IMR-90 (cell line): ENCODE data around the gene MRPL9. TPM values are rescaled to one million over a fixed set of nuclear protein-coding genes. Genes with fewer than 3 reads are reported as not detected.

Source experiments
- ATAC-seq: fragments of 200-7000 bp; cut with Tn5 transposase; 2 replicates; pipeline ENCODE4 v1.9.1; 2020; ENCODE audit warnings: low read depth, mild to moderate bottlenecking, moderate library complexity
- BruUV-seq: library from RNA; stranded (reverse); fragments of 400-500 nt; replicated peaks from 2 replicates; lab custom pipeline; 2021; lab: Mats Ljungman, UMichigan
- CTCF ChIA-PET: fragments of 300-600 bp; formaldehyde crosslinking; extraction: SDS; loops from one replicate; lab custom pipeline; 2021; ENCODE audit warnings: antibody characterized with exemption; lab: Yijun Ruan, JAX
- POLR2A ChIA-PET: fragments of 300-600 bp; sonication (Branson Sonifier 250); formaldehyde crosslinking; loops from one replicate; lab custom pipeline; 2022; ENCODE audit warnings: antibody characterized with exemption; ENCODE audit not compliant: unreplicated experiment; lab: Charles Lee
- DNase-seq: peaks from one replicate; pipeline ENCODE4 v3.0.0; 2013
- H2AFZ ChIP-seq: replicated peaks from 2 replicates; pipeline ENCODE3; 2013; ENCODE audit warnings: low read length, mild to moderate bottlenecking; ENCODE audit not compliant: poor library complexity
- H2AK5ac ChIP-seq: 2 replicates; pipeline ENCODE4 v1.6.1; 2013; ENCODE audit warnings: low read depth, low read length, inconsistent platforms
- H2AK9ac ChIP-seq: replicated peaks from 2 replicates; pipeline ENCODE3; 2013; ENCODE audit warnings: mild to moderate bottlenecking, low read depth, low read length, moderate library complexity; ENCODE audit not compliant: poor library complexity
- H2BK120ac ChIP-seq: 2 replicates; pipeline ENCODE4 v1.6.1; 2013; ENCODE audit warnings: low read depth, low read length, inconsistent platforms
- H2BK15ac ChIP-seq: 3 replicates; pipeline ENCODE4 v1.6.1; 2013; ENCODE audit warnings: low read depth, low read length, inconsistent platforms
- H2BK20ac ChIP-seq: 2 replicates; pipeline ENCODE4 v1.6.1; 2013; ENCODE audit warnings: low read depth, mild to moderate bottlenecking, inconsistent platforms, low read length, moderate library complexity
- H2BK5ac ChIP-seq: 2 replicates; pipeline ENCODE4 v1.6.1; 2013; ENCODE audit warnings: mild to moderate bottlenecking, low read depth, low read length, inconsistent platforms; ENCODE audit not compliant: poor library complexity, severe bottlenecking
- H3K14ac ChIP-seq: replicated peaks from 2 replicates; pipeline ENCODE4 v1.6.1; 2013; ENCODE audit warnings: low read depth, low read length, inconsistent platforms
- H3K18ac ChIP-seq: 2 replicates; pipeline ENCODE4 v1.6.1; 2013; ENCODE audit warnings: low read depth, low read length, control low read depth
- H3K23ac ChIP-seq: 2 replicates; pipeline ENCODE4 v1.6.1; 2013; ENCODE audit warnings: low read depth, low read length, inconsistent platforms
- H3K27ac ChIP-seq: 2 replicates; pipeline ENCODE4 v1.5.1; 2013; ENCODE audit warnings: mild to moderate bottlenecking, control low read depth, low read length; ENCODE audit not compliant: insufficient read depth
- H3K27me3 ChIP-seq: 2 replicates; pipeline ENCODE4 v1.6.1; 2013; ENCODE audit warnings: low read length; ENCODE audit not compliant: control insufficient read depth, insufficient read depth
- H3K36me3 ChIP-seq: 2 replicates; pipeline ENCODE4 v1.6.1; 2013; ENCODE audit warnings: low read length, mixed read lengths; ENCODE audit not compliant: control insufficient read depth, insufficient read depth
- H3K4ac ChIP-seq: 2 replicates; pipeline ENCODE4 v1.6.1; 2013; ENCODE audit warnings: low read depth, low read length, inconsistent platforms
- H3K4me1 ChIP-seq: 2 replicates; pipeline ENCODE4 v1.6.1; 2013; ENCODE audit warnings: low read length, mixed read lengths; ENCODE audit not compliant: control insufficient read depth, insufficient read depth
- H3K4me2 ChIP-seq: 2 replicates; pipeline ENCODE4 v1.6.1; 2013; ENCODE audit warnings: low read depth, mild to moderate bottlenecking, control low read depth, low read length, moderate library complexity
- H3K4me3 ChIP-seq: 2 replicates; pipeline ENCODE4 v1.5.1; 2013; ENCODE audit warnings: low read depth, mild to moderate bottlenecking, control low read depth, low read length, moderate library complexity; ENCODE audit not compliant: insufficient read depth
- H3K56ac ChIP-seq: 2 replicates; pipeline ENCODE4 v1.6.1; 2013; ENCODE audit warnings: low read length, inconsistent platforms; ENCODE audit not compliant: insufficient read depth; ENCODE audit errors: extremely low read depth
- H3K79me1 ChIP-seq, 2 experiments: 2 replicates each; pipeline ENCODE4 v1.6.1; 2013; ENCODE audit warnings: low read length in 2 of 2, inconsistent platforms in 1 of 2, low read depth in 1 of 2
- H3K9ac ChIP-seq: 2 replicates; pipeline ENCODE4 v1.6.1; 2013; ENCODE audit warnings: low read depth, low read length, control low read depth
- H3K9me1 ChIP-seq: 2 replicates; pipeline ENCODE4 v1.6.1; 2013; ENCODE audit warnings: low read length, inconsistent platforms; ENCODE audit not compliant: insufficient read depth
- H3K9me3 ChIP-seq: 2 replicates; pipeline ENCODE4 v1.6.1; 2013; ENCODE audit warnings: low read length; ENCODE audit not compliant: control insufficient read depth, insufficient read depth
- H4K20me1 ChIP-seq: 2 replicates; pipeline ENCODE4 v1.6.1; 2013; ENCODE audit warnings: low read length, inconsistent platforms; ENCODE audit not compliant: insufficient read depth
- H4K5ac ChIP-seq: 2 replicates; pipeline ENCODE4 v1.6.1; 2013; ENCODE audit warnings: mild to moderate bottlenecking, low read depth, low read length, control low read depth
- H4K8ac ChIP-seq, 2 experiments: 2 replicates each; pipeline ENCODE4 v1.6.1; 2013; ENCODE audit warnings: low read depth in 2 of 2, low read length in 2 of 2, control low read depth in 1 of 2, inconsistent platforms in 1 of 2
- H4K91ac ChIP-seq: 2 replicates; pipeline ENCODE4 v1.6.1; 2013; ENCODE audit warnings: low read depth, low read length, inconsistent platforms; ENCODE audit not compliant: insufficient read depth
- BHLHE40 ChIP-seq: fragments of 150-350 bp; IDR thresholded peaks from 2 replicates; pipeline ENCODE4 v1.6.1; 2016; ENCODE audit warnings: mild to moderate bottlenecking, low read depth, low read length
- CEBPB ChIP-seq: IDR thresholded peaks from 2 replicates; pipeline ENCODE4 v1.6.1; 2012; ENCODE audit warnings: low read depth, low read length, improper control_type of control experiment
- RFX5 ChIP-seq: IDR thresholded peaks from 2 replicates; pipeline ENCODE4 v1.8.0; 2012; ENCODE audit warnings: low read depth, mild to moderate bottlenecking, low read length, moderate library complexity
- WGBS, 2 experiments: methylation state at CpG; one replicate each; pipeline versions ENCODE4 v1.1.5 to v1.1.7; 2013; ENCODE audit warnings: missing lambda C conversion rate in 2 of 2; ENCODE audit not compliant: insufficient read length in 1 of 2; ENCODE audit errors: extremely low coverage in 2 of 2; 5-methylcytosine and 5-hydroxymethylcytosine counted together
- dilution Hi-C: fragments of 300-500 bp; cut with HindIII; formaldehyde crosslinking; loops from one replicate; pipeline ENCODE4 v1.14.3; 2018; ENCODE audit warnings: low sequenced_read_pairs; ENCODE audit not compliant: unreplicated experiment
- in situ Hi-C: fragments of 300-500 bp; cut with MboI; formaldehyde crosslinking; loops from 3 replicates; pipeline ENCODE4 v1.14.3; 2019; ENCODE audit warnings: low sequenced_read_pairs, inconsistent platforms, mixed read lengths
- intact Hi-C: fragments of 100-400 bp; cut with micrococcal nuclease; formaldehyde crosslinking; loops from 2 replicates; pipeline ENCODE4 v1.10.0; 2022
- polyA plus RNA-seq, 3 experiments: library from polyadenylated mRNA; depleted of rRNA; stranded (reverse); fragments of >200 nt; gene quantifications; 2 replicates each; pipeline ENCODE4 v1.2.3, GENCODE V29; 2012; ENCODE audit warnings: low replicate concordance in 1 of 3
- total RNA-seq: library from RNA; depleted of rRNA; stranded (reverse); fragments of >200 nt; gene quantifications from 2 replicates; pipeline ENCODE4 v1.2.3, GENCODE V29; 2012

The MRPL9 gene
- total and polyA plus RNA-seq, 2 of the 4 experiments (the other 2 are of a cell fraction) = 65.4 to 87.5 TPM

DNA sequence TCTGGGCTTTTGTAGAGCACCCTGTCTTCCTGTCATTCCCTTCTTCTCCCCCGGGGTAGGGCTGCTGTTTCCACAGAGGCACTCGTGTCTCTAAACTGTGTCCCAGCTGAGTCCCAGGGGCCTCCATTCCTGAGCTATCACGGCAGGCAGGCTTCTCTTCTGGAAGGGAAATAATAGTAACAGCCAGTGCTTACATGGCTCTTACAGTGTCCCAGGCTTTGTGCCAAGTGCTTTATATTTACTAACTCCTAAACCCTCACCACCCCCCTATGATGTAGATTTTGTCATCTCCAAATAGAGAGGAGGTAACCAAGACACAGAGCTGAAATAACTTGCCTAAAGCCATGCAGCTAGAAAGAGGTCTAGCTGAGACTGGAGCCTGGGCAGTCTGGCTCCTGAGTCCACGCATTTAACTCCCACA lies 45.3 kb downstream of the MRPL9 start:
- Histone ChIP-seq H3K9ac (no peak overlapping the region), H3K18ac (no peak overlapping the region), H3K4ac (no peak overlapping the region), H2BK20ac (no peak overlapping the region), H4K5ac (no peak overlapping the region), H3K4me1 (peaks cover 2% of the 10 kb centered on the region; the same call in 1 of the 2 replicates), H3K4me2 (no peak overlapping the region), H4K8ac (no peak overlapping the region), H3K56ac (no peak overlapping the region), H3K4me3 (no peak overlapping the region), H2BK120ac (no peak overlapping the region), H3K23ac (no peak overlapping the region), H3K27me3 (peaks cover 73% of the 10 kb centered on the region), H2AK9ac (no peak overlapping the region), H3K79me1 (no peaks in the 10 kb centered on the region), H4K20me1 (no peaks in the 10 kb centered on the region; the same call in 1 of the 2 replicates), H4K91ac (no peak overlapping the region), H3K9me3 (no peaks in the 10 kb centered on the region), H3K36me3 (no peaks in the 10 kb centered on the region), H2AFZ (no peak overlapping the region), H2BK5ac (no peak overlapping the region), H3K27ac (no peak overlapping the region), H3K9me1 (no peaks in the 10 kb centered on the region), H3K14ac (no peak overlapping the region), H2BK15ac (no peak overlapping the region), H2AK5ac (no peak overlapping the region)
- intact Hi-C loops = no loop called here
- WGBS, 2 experiments = no CpG with 5 or more reads among the region's 4 CpGs
- ATAC-seq (no peak), DNase-seq (no peak)
- ChIA-PET POLR2A (no interaction called here), CTCF (no interaction called here)
- TF ChIP-seq RFX5 = no peak
- no peak for TF ChIP-seq BHLHE40
- TF ChIP-seq CEBPB = no peak
- dilution Hi-C loops = no loop called here
- in situ Hi-C loops = no loop called here
- no TSS peak for BruUV-seq
